BE2C (cell line): ENCODE data around the gene SLC2A5.
"Not testable (repeated sequence)": the region's sequence is repeated elsewhere in the genome, so short reads cannot be mapped to it uniquely, and the experiment has no call there.

Experiments
- DNase-seq: peaks from one replicate; pipeline ENCODE4 v3.0.0-alpha.2; 2020
- H3K27me3 ChIP-seq: fragments of 250-450 bp; sonication (Bioruptor Pico); 2 replicates; pipeline ENCODE4 v1.5.1; 2020; ENCODE audit warnings: mild to moderate bottlenecking
- H3K36me3 ChIP-seq: fragments of 250-450 bp; sonication (Bioruptor Pico); 2 replicates; pipeline ENCODE4 v1.5.1; 2020; ENCODE audit warnings: mild to moderate bottlenecking
- H3K4me1 ChIP-seq: fragments of 250-450 bp; sonication (Bioruptor Pico); 2 replicates; pipeline ENCODE4 v1.5.1; 2020
- H3K4me3 ChIP-seq: 2 replicates; pipeline ENCODE4 v1.5.1; 2011; ENCODE audit warnings: low read depth, low read length
- H3K9me3 ChIP-seq: fragments of 250-450 bp; sonication (Bioruptor Pico); 2 replicates; pipeline ENCODE4 v1.5.1; 2020
- TF ChIP-seq, protein P1 (sequence below): IDR thresholded peaks from 2 replicates; pipeline ENCODE4 v1.5.1; 2012; ENCODE audit warnings: mild to moderate bottlenecking, low read depth, low read length

SLC2A5 gene

DNA sequence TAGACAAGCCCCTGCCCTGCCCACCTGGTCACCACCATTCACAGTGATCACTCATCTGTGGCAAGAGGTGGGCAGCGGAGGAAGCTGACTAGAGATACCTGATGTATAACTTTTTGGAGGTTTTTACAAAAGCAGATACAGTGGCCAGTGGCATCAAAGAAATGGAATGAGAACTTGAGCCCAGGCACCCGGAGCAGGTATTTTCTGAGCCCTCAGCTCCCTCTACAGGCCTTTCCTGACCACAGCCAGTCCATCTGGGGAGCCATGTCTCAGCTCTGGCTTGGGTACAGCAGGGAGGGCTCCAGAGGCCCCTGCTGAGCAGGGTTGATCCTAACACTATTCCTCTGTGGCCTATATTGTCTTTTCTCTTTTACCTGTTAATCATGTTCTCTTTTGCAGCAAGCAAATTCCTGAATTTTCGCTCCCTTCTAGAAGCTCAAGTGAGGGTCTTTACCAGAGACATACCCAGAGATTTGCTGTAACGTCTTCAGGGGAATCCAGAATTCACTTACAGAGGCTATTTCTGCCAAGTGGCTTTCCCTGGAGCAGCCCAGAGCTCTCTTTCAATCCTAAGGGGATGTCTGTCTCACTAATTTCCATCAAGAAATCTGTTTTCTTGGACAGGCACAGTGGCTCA, 32.2 kb upstream of the SLC2A5 start:
- no peaks in the 10 kb centered on the region for H3K9me3 ChIP-seq
- no peaks in the 10 kb centered on the region for H3K4me1 ChIP-seq
- peak; percentile 21 for DNase-seq
- TF ChIP-seq, protein P1, sequence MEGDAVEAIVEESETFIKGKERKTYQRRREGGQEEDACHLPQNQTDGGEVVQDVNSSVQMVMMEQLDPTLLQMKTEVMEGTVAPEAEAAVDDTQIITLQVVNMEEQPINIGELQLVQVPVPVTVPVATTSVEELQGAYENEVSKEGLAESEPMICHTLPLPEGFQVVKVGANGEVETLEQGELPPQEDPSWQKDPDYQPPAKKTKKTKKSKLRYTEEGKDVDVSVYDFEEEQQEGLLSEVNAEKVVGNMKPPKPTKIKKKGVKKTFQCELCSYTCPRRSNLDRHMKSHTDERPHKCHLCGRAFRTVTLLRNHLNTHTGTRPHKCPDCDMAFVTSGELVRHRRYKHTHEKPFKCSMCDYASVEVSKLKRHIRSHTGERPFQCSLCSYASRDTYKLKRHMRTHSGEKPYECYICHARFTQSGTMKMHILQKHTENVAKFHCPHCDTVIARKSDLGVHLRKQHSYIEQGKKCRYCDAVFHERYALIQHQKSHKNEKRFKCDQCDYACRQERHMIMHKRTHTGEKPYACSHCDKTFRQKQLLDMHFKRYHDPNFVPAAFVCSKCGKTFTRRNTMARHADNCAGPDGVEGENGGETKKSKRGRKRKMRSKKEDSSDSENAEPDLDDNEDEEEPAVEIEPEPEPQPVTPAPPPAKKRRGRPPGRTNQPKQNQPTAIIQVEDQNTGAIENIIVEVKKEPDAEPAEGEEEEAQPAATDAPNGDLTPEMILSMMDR = peak; percentile 56
- no peaks in the 10 kb centered on the region for H3K36me3 ChIP-seq
- no peaks in the 10 kb centered on the region for H3K27me3 ChIP-seq
- H3K4me3 ChIP-seq = no peak overlapping the region

DNA sequence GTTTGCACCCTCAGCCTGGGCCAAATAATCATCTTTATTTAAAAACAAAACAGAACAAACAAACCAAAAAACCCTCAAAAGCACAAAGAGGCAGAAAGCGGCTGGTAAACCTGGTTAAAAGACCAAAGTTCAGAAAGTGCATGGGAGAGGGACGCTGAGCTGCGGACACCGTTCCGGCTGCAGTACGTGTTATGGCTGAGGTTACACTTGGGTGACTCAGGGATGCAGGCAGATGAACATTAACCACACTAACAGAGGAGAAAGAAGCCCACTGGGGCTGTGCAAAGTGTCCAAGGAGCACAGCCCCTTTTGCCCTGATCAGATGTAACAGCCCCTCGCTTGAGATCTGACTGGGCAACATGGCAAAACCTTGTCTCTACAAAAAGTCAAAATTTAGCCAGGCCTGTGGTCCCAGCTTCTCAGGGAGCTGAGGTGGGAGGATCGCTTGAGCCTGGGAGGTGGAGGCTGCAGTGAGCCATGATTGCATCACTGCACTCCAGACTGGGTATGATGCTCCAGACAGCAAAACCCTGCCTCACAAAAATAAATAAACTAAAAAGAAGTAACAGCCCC, 31.1 kb upstream of the SLC2A5 start:
- no peak for DNase-seq
- TF ChIP-seq, protein P1 = no peak
- H3K4me1 ChIP-seq = no peaks in the 10 kb centered on the region

DNA sequence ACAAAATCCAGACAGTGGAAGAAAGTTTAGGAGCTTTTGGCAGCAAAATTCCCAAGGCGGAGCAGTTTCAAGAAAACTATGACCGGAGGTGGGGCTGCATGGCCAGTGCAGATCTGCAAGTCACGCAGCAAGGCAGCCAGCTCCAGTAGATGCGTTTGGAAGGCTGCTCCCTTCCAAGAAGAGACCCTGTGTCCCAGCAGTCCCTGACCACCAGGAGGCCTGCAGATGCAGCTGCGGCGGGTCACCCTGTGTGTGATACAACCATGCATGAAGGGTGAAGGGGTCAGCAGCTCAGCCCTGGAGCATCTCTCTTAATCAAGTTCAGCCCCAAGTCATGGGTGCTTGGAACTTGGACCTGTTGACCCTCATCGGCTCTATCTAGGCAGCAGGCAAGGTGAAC, 30.1 kb upstream of the SLC2A5 start:
- no peak for DNase-seq

More for the DNA sequence above, 31.1 kb upstream of the SLC2A5 start:
- Histone ChIP-seq H3K36me3 (no peaks in the 10 kb centered on the region), H3K9me3 (no peaks in the 10 kb centered on the region), H3K4me3 (no peak overlapping the region), H3K27me3 (no peaks in the 10 kb centered on the region)

DNA sequence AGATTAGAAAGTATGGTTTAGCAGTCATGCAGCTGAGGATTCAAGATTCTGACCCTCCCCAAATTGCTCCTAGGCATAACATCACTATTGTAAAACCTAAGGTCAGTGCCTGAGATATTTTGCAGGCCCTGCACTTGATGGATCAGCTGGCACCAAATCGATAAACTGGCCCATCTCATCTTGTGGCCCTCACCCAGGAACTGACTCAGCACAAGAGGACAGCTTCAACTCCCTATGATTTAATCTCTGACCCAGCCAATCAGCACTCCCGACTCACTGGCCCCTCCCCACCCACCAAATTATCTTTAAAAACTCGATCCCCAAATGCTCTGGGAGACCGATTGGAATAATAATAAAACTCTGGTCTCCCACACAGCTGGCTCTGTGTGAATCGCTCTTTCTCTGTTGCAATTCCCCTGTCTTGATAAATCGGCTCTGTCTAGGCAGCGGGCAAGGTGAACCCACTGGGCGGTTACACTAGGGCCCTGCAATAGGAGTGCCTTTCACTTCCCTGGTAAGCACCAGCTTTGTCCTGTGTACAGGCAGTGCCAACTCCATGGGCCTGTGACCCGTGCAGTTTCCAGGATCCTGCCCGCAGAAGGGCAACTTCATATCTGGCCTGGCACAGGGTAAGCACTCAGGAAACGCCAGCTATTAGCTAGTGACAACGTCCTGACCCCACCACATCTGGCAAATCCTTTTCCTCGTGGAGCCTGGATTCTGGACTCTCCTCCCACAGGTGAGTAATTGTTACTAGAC, 28.7 kb upstream of the SLC2A5 start:
- Histone ChIP-seq H3K4me1 (no peaks in the 10 kb centered on the region), H3K4me3 (no peak overlapping the region), H3K9me3 (no peaks in the 10 kb centered on the region), H3K36me3 (no peaks in the 10 kb centered on the region), H3K27me3 (no peaks in the 10 kb centered on the region)
- DNase-seq = no peak
- TF ChIP-seq, protein P1 = no peak

More for the DNA sequence above, 30.1 kb upstream of the SLC2A5 start:
- TF ChIP-seq, protein P1 = no peak
- Histone ChIP-seq H3K9me3 (no peaks in the 10 kb centered on the region), H3K27me3 (no peaks in the 10 kb centered on the region), H3K4me3 (no peak overlapping the region), H3K36me3 (no peaks in the 10 kb centered on the region), H3K4me1 (no peaks in the 10 kb centered on the region)

DNA sequence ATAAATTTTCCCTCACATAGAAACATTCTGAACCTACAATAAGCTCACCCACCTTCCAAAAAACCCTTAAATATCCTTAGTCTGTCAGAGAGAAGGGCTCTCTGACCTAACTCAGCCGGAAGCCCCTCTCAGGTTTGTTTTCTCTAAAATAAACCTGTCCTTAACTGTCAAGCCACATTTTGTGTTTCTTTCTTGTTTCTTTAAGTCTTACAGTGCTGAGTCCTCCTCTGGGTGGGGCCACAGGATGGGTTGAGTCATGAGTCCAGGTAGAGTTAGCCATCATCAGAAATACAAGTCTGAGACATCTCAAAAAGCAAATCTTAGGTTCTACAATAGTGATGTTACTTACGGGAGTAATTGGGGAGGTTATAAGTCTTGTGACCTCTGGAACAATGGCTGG, 26.4 kb upstream of the SLC2A5 start:
- no peak for DNase-seq
- no peaks in the 10 kb centered on the region for H3K36me3 ChIP-seq
- TF ChIP-seq, protein P1 = no peak
- no peaks in the 10 kb centered on the region for H3K4me1 ChIP-seq
- no peaks in the 10 kb centered on the region for H3K27me3 ChIP-seq
- no peaks in the 10 kb centered on the region for H3K9me3 ChIP-seq
- no peak overlapping the region for H3K4me3 ChIP-seq

DNA sequence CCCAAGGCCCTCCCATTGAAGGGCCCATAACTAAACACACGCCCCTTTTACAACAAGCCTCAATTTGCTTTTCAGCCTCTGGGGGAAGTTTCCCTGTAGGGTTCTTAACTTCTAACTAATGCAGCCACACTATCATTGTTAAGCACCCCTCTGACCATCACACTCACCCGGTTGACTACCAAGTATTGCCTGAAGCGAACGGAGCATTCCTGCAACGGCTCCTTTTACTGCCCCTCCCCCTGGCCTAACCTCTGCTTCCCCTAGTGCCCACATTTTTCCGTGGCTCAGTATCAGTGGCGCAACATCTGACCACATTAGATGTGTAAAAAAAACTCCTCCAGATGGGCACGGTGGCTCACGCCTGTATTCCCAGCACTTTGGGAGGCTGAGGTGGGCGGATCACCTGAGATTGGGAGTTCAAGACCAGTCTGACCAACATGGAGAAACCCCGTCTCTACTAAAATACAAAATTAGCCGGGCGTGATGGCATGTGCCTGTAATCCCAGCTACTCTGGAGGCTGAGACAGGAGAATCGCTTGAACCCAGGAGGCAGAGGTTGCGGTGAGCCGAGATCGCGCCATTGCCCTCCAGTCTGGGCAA, 24.7 kb upstream of the SLC2A5 start:
- not testable (repeated sequence) for H3K4me1 ChIP-seq, H3K9me3 ChIP-seq, DNase-seq, H3K36me3 ChIP-seq, H3K27me3 ChIP-seq, H3K4me3 ChIP-seq
